ENCODE results near the gene RPS18.

The RPS18 gene

DNA sequence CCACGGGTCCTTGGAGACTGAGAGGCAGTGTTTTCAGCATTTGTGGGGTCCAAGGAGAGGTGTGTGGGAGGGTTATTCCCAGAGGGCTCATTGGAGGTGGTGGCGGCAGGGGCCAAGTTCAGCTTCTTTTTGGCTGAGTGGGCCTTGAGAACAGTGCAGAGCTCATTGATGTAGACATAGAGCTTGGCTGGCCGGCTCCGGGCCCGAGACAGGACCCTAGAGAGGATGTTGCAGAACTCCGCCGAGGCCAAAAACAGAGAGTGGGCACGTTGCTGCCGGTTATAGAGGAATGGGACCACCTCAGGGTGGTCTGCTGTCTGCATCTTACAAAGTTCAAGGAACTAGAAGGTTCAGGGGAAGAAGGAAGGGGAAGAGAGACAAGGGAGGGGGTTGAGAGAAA lies 49.4 kb downstream of the RPS18 start:
- TF ChIP-seq CTCF (IDR thresholded peaks at IDR 0.05; ENCODE audit: control extremely low read depth, extremely low read depth, low read depth, missing control alignments) = no peak
- no peak for DNase-seq (ENCODE audit: extremely low spot score)
- ChIA-PET POLR2A (interaction anchor here (0.6 kb wide), 1 partner anchor 67 kb away, joined by 3 read pairs; no protein-coding TSS in a partner anchor), CTCF (interaction anchor here (1.0 to 2.0 kb wide), 2 partner anchors 8 to 22 kb away, joined by 3 to 6 read pairs; partner anchors contain the start of gene RGL2)

GRCh38 chr6:33323623-33323948 lies 51.7 kb downstream of the RPS18 start:
- no peak for DNase-seq (ENCODE audit: extremely low spot score)
- no peak for TF ChIP-seq CTCF (IDR thresholded peaks at IDR 0.05; ENCODE audit: control extremely low read depth, extremely low read depth, low read depth, missing control alignments)
- ChIA-PET POLR2A (interaction anchor here (0.7 to 0.9 kb wide), 2 partner anchors 46 to 248 kb away, joined by 3 to 4 read pairs; partner anchors contain the start of gene HLA-DPB1), CTCF (interaction anchor here (0.9 to 1.5 kb wide), 4 partner anchors 13 to 103 kb away, joined by 3 to 4 read pairs (median 4); no protein-coding TSS in a partner anchor)

GRCh38 chr6:33324125-33324524 lies 52.2 kb downstream of the RPS18 start:
- TF ChIP-seq CTCF (IDR thresholded peaks at IDR 0.05; ENCODE audit: control extremely low read depth, extremely low read depth, low read depth, missing control alignments) = no peak
- DNase-seq (ENCODE audit: extremely low spot score) = no peak
- POLR2A ChIA-PET = interaction anchor here (0.7 to 0.9 kb wide), 2 partner anchors 47 to 249 kb away, joined by 3 to 4 read pairs; partner anchors contain the start of gene HLA-DPB1
- CTCF ChIA-PET = interaction anchor here (1.3 to 1.5 kb wide), 3 partner anchors 14 to 102 kb away, joined by 3 to 4 read pairs (median 4); no protein-coding TSS in a partner anchor

All from GM10248 (cell line).